ENCODE data around the gene CDK11B.

CDK11B gene

DNA sequence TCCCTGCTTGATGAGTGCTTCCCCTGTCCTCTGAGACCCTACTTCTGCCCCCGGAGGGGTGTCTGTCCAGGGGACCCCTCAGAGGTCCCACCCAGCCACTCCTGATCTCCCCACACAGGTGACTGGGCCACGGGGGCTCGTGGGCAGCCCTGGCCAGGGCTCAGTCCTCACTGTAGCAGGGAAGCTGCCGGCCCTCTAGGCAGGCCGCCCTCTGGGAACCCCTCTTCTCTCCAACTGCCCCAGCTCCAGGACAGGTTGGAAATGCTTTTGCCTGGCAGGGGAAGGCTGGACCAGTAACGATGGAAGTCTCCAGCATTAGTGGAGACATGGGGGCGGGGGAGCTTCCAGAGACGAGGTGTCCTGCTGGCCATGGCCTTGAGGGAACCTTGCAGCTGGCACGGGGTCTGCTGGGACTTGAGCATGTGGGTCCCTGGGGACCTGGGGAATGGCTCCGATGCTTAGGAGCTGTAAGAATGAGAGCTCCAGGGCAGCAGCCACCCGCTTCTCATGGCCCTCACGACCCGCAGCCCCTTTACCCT lies 55.8 kb downstream of the CDK11B start:
- no peak overlapping the region for H3K4me3 ChIP-seq (ENCODE audit: low read depth, low read length)
- TF ChIP-seq, protein P1, sequence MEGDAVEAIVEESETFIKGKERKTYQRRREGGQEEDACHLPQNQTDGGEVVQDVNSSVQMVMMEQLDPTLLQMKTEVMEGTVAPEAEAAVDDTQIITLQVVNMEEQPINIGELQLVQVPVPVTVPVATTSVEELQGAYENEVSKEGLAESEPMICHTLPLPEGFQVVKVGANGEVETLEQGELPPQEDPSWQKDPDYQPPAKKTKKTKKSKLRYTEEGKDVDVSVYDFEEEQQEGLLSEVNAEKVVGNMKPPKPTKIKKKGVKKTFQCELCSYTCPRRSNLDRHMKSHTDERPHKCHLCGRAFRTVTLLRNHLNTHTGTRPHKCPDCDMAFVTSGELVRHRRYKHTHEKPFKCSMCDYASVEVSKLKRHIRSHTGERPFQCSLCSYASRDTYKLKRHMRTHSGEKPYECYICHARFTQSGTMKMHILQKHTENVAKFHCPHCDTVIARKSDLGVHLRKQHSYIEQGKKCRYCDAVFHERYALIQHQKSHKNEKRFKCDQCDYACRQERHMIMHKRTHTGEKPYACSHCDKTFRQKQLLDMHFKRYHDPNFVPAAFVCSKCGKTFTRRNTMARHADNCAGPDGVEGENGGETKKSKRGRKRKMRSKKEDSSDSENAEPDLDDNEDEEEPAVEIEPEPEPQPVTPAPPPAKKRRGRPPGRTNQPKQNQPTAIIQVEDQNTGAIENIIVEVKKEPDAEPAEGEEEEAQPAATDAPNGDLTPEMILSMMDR (IDR thresholded peaks at IDR 0.05; ENCODE audit: borderline replicate concordance, insufficient read depth, low read depth, low read length) = no peak

DNA sequence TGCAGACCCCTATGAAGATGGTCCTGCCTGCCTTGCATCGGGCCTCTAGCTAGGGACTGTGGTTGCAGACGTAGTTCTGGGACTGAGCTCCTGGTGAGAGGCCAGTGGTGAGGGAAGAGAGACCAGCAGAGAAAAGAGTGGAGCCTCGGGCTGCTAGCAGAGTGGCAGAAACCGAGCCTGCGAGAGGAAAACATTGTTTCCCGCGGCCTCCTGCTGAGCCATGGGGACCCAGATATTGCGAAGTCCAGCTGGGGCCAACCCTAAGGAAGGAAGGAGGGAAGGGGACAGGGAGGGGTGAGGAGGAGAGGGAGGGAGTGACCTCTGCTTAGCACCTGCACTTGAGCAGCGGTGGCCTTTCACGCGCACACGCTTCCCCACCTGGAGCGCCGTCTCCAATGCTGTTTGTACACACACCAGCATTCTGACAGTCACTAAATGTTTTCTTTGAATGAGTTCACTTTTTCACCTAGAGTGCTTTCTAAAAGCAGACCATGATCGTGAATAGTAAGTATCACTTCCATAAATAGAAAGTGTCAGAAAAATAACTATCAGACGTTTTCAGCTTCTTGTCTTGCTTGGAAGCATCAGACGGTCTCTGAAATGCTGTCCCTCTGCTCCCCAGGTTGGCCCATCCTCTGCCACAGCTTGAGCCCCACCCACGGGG lies 56.4 kb downstream of the CDK11B start:
- no peak overlapping the region for H3K4me3 ChIP-seq (ENCODE audit: low read depth, low read length)
- TF ChIP-seq, protein P1 (IDR thresholded peaks at IDR 0.05; ENCODE audit: borderline replicate concordance, insufficient read depth, low read depth, low read length) = no peak

DNA sequence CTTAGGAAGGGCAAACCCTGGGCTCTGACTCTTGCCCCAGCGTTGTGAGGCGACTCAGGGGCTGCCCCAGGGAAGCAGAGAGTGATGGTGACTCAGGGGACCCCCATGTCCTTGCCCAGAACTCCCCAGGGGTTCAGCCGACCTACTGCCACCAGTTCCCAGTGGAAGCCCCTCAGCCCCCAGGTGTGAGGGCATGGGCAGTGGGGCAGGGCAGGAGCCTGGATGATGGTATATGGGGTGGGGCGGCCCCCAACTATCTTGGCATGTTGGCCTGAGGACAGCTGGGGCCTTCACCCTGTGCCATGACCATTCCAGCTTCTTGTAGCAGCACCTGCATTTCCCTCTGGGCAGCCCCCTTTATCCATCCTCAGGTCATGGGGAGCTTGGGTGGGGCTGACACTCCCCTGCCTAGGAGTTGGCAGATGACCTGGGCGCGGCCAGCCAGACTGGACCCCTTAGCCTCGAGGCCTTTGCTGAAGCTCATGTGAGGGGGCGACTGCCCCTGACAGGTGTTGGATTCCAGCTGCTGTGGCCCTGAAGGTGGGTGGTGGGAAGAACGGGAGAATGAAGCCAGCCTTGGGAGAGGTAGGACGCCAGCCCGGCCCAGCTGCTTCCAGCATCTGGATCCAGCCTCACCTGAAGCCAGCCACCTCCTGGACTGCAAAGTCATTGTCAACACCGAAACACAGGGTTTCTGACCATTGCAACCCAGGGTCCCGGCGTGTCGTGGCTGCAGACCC lies 57.1 kb downstream of the CDK11B start:
- no peak overlapping the region for H3K4me3 ChIP-seq (ENCODE audit: low read depth, low read length)
- TF ChIP-seq, protein P1 (IDR thresholded peaks at IDR 0.05; ENCODE audit: borderline replicate concordance, insufficient read depth, low read depth, low read length) = no peak

DNA sequence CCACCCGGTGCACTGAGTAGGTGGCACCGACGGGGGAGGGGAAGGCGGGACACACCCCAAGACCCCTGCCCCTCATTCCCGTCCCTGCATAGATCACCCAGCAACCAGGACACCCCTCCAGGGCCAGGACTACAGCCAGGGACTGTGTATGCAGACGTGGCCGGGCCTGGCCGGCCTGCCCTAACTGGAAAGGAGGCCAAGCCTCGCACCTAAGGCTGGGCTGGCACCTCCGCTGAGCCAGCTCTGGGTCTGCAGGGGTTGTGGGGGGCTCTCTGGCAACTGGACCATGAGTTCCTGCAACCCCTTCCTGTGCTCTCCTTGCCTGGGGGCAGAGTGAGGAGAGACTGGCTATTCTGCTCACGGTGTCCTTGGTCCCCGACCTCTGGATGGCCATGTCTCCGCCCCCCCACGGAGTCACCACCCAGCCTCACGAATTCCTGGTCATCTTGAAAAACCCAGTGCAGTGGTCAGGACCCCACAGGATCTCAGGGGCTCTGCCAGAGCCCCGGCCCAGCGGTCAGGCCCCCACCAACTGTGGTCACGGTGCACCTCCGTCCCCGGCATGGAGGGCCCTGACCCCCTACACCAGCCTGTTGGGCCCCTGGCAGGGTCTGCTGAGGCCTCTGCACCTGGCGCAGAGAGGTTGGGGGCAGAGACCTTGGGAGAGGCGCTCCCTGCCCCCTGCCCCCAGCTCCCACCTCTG lies 57.8 kb downstream of the CDK11B start:
- no peak overlapping the region for H3K4me3 ChIP-seq (ENCODE audit: low read depth, low read length)
- TF ChIP-seq, protein P1 (IDR thresholded peaks at IDR 0.05; ENCODE audit: borderline replicate concordance, insufficient read depth, low read depth, low read length) = no peak

DNA sequence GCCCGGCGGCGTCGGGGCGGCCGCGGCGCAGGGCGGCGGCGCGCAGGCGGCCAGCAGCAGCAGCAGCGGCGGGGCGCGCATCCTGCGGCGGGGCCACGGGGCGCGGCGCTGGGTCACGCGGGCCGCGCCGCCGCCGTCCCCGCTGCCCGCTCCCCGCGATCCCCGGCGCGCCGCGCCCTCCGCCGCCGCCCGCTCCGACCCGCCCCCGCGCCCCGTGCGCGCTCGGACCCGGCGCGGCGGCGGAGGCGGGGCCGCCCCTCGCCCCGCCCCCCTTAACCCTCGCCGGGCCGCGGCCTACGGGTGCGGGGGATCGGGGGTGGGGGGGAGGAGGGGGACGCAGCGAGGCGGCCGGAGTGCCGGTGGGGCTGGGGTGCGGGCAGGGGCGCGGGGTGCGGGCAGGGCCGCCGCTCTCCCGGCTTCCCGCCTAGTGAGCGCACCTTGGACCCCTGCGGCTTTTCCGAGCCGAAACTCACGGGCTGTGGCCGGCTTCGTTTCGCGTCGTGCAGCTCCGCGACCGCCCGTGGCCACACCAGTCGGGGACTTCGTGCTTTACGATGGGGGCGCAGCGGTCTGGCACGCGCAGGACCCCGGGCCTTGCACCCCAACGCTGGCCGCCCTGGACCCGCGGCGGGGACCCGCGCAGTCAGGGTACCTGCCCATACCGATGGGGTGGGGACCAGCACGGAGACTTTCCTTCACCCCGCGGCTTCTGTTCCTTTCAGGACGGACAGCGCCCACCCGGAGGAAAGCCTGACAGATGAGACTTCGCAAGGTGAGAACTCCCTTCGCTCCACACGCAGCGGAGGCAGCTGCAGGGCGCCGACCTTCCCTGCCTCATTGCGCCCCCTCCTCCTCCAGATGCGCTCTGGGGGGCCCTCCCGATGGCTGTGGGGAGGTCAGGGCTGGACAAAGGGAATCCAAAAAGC lies 58.6 kb downstream of the CDK11B start, which contains the start of gene FNDC10:
Gene FNDC10 (minus strand): TSS at position 201 of the 926 bp plus-strand sequence. CDS start 120 bp downstream, at position 81.
- TF ChIP-seq, protein P1 (IDR thresholded peaks at IDR 0.05; ENCODE audit: borderline replicate concordance, insufficient read depth, low read depth, low read length) = no peak
- H3K4me3 ChIP-seq (ENCODE audit: low read depth, low read length) = peak within 1 kb of the TSS; percentile 10
